Aorta (tissue), 5 donors: ENCODE results near the gene PTPN23. TPM values are rescaled to one million over a fixed set of nuclear protein-coding genes. Genes with fewer than 3 reads are reported as not detected.
"Not testable (repeated sequence)": the region's sequence is repeated elsewhere in the genome, so short reads cannot be mapped to it uniquely, and the experiment has no call there.

Experiments
- ATAC-seq: fragments of 200-7000 bp; cut with Tn5 transposase; one replicate; pipeline ENCODE4 v1.9.1; 2022; ENCODE audit warnings: moderate library complexity; ENCODE audit not compliant: low FRiP score
- DNase-seq, 2 donors: peaks; one replicate each; pipeline ENCODE4 v3.0.0-alpha.2; 2020
- H3K27ac ChIP-seq, 2 donors: one replicate each; pipeline ENCODE4 v1.5.1; 2013; ENCODE audit warnings: low read length in 2 of 2, mild to moderate bottlenecking in 2 of 2, moderate library complexity in 2 of 2, control low read depth in 1 of 2, inconsistent platforms in 1 of 2, low read depth in 1 of 2
- H3K27me3 ChIP-seq, 2 donors: one replicate each; pipeline ENCODE4 v1.6.1; 2013; ENCODE audit warnings: control low read depth in 1 of 2, low read length in 1 of 2, mild to moderate bottlenecking in 1 of 2, moderate library complexity in 1 of 2; ENCODE audit not compliant: insufficient read depth in 2 of 2, control insufficient read depth in 1 of 2
- H3K36me3 ChIP-seq, 2 donors: one replicate each; pipeline ENCODE4 v1.6.1; 2013; ENCODE audit warnings: control low read depth in 1 of 2, low read length in 1 of 2, mild to moderate bottlenecking in 1 of 2; ENCODE audit not compliant: insufficient read depth in 2 of 2, control insufficient read depth in 1 of 2
- H3K4me1 ChIP-seq, 2 donors: one replicate each; pipeline ENCODE4 v1.6.1; 2013; ENCODE audit warnings: low read length in 2 of 2, control low read depth in 1 of 2, mild to moderate bottlenecking in 1 of 2, moderate library complexity in 1 of 2; ENCODE audit not compliant: insufficient read depth in 2 of 2, control insufficient read depth in 1 of 2
- H3K4me3 ChIP-seq, 2 donors: one replicate each; pipeline ENCODE4 v1.5.1; 2013; ENCODE audit warnings: low read length in 2 of 2, control low read depth in 1 of 2, mild to moderate bottlenecking in 1 of 2
- H3K9me3 ChIP-seq: one replicate; pipeline ENCODE4 v1.6.1; 2013; ENCODE audit warnings: mild to moderate bottlenecking, low read length; ENCODE audit not compliant: control insufficient read depth
- WGBS, 2 donors: extraction: QIAGEN DNeasy Blood & Tissue Kit; methylation state at CpG; one replicate each; pipeline ENCODE4 v1.1.7; 2013; 5-methylcytosine and 5-hydroxymethylcytosine counted together
- intact Hi-C, 2 donors: fragments of 100-400 bp; cut with DNase I; formaldehyde crosslinking; loops; one replicate each; pipeline versions ENCODE4 v1.14.2 to v1.15.0; 2022
- polyA plus RNA-seq, 2 donors: library from polyadenylated mRNA; stranded (reverse); fragments of 200-250 nt; gene quantifications; one replicate each; pipeline ENCODE4 v1.2.3, GENCODE V29; 2013
- total RNA-seq, 2 donors: library from RNA; stranded (reverse); fragmentation: NEBNext Ultra II Directional; extraction: Animal tissue kit (Norgen Biotek cat#: 25700); gene quantifications; one replicate each; pipeline ENCODE4 v1.2.1, GENCODE V29; 2021
- donor health status: healthy with polysubstance abuse.
- donor health status: Bipolar disorder and iron deficiency.
- donor health status: DM: no; HTN: no; CAD: no.
- donor health status: DM: no; HTN: no; CAD: no.
- donor health status: DM: yes; HTN: yes; CAD: no.

Gene PTPN23
- total and polyA plus RNA-seq, 4 donors = 7.1 to 44.0 (median 28.3) TPM

DNA sequence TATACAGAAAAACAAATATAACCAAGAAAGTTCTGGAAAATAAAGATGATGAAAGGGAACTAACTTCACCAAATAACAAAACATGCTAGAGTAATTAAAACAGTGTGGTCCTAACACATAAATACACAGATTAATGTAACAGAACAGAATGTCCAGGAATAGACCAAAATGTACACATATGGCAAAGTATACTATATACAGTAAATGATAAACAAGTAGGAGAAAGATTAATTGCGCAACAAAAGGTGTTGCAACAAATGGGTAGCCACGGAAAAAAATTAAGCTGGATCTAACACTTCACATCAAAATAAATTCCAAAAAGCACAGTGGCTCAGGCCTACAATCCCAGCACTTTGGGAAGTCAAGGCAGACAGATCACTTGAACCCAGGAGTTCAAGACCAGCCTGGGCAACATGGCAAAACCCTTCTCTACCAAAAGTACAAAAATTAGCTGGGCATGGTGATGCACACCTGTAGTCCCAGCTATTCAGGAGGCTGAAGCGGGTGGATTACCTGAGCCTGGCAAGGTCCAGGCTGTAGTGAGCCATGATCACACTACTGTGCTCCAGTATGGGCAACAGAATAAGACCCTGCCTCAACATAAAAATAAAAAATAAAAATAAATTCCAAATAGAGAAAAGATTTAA is 75.1 kb downstream of the PTPN23 start:
- Histone ChIP-seq H3K36me3 (no peaks in the 10 kb centered on the region), H3K27me3 (no peaks in the 10 kb centered on the region), H3K9me3 (no peaks in the 10 kb centered on the region), H3K27ac (no peak overlapping the region), H3K4me1 (no peaks in the 10 kb centered on the region), H3K4me3 (no peak overlapping the region)
- DNase-seq (no peak), ATAC-seq (no peak)
- intact Hi-C loops = no loop called here
- 87 to 92% methylated on average over 3 of the region's 3 CpGs for WGBS, 2 donors

DNA sequence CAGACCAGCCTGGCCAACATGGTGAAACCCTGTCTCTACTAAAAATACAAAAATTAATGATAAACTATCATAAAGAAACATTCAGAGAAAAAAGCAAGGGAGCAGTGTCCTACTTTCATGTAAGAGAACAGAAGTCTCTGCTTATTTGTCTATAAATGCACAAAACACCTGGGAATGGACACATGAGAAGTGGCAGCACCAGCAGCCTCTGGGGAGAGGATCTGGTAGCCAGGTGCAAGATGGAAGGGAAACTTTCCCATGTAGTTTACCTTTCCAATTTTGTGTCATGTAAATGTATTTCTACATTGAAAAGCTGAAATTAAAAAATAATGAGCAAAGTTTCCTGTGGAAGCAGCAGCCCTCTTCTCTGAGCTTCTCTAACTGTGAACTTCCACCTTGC is 76.2 kb downstream of the PTPN23 start:
- no peak for ATAC-seq
- Histone ChIP-seq H3K4me3 (no peak overlapping the region), H3K4me1 (no peaks in the 10 kb centered on the region), H3K9me3 (no peaks in the 10 kb centered on the region), H3K36me3 (no peaks in the 10 kb centered on the region), H3K27ac (no peak overlapping the region), H3K27me3 (no peaks in the 10 kb centered on the region)
- DNase-seq = no peak
- intact Hi-C loops = no loop called here

DNA sequence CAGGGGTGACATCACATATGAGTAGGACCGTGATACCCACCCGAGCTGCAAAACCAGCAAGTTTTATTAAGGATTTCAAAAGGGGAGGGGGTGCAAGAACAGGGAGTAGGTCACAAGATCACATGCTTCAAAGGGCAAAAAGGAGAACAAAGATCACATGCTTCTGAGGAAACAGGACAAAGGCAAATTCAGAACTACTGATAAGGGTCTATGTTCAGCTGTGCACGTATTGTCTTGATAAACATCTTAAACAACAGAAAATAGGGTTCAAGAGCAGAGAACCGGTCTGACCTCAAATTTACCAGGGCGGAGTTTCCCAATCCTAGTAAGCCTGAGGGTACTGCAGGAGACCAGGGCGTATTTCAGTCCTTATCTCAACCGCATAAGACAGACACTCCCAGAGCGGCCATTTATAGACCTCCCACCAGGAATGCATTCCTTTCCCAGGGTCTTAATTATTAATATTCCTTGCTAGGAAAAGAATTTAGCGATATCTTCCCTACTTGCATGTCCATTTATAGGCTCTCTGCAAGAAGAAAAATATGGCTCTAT is 78.8 kb downstream of the PTPN23 start:
- ATAC-seq, H3K27me3 ChIP-seq, H3K9me3 ChIP-seq, H3K36me3 ChIP-seq, intact Hi-C loops, H3K4me1 ChIP-seq, H3K27ac ChIP-seq, DNase-seq, H3K4me3 ChIP-seq: not testable (repeated sequence)
- 78 to 83% methylated on average over 9 of the region's 9 CpGs for WGBS, 2 donors

Other genes with a start within 250 kb of the PTPN23 start
- gene SETD2, start 216.9 kb upstream of the PTPN23 start, total RNA-seq = 10 to 100 TPM; 51.8 to 62.5 TPM
- 10 to 100 TPM; 12.9 to 15.1 TPM for gene SETD2, start 216.9 kb upstream of the PTPN23 start, polyA plus RNA-seq
- 1 to 10 TPM; 6.5 to 6.7 TPM for gene KIF9, start 98.2 kb upstream of the PTPN23 start, total RNA-seq
- 10 to 100 TPM; 13.5 to 14.4 TPM for gene KIF9, start 98.2 kb upstream of the PTPN23 start, polyA plus RNA-seq
- gene KLHL18, start 98.1 kb upstream of the PTPN23 start, total RNA-seq = 10 to 100 TPM; 22.9 to 26.7 TPM
- gene KLHL18, start 98.1 kb upstream of the PTPN23 start, polyA plus RNA-seq = 10 to 100 TPM in 1 of 2 donors, 1 to 10 TPM in 1; 9.0 to 20.3 TPM
- 10 to 100 TPM; 57.4 to 66.1 TPM for gene SCAP, start 94.9 kb downstream of the PTPN23 start, total RNA-seq
- gene SCAP, start 94.9 kb downstream of the PTPN23 start, polyA plus RNA-seq = 10 to 100 TPM; 13.9 to 53.0 TPM
- 10 to 100 TPM; 19.7 to 21.9 TPM for gene ELP6, start 132.7 kb downstream of the PTPN23 start, total RNA-seq
- gene ELP6, start 132.7 kb downstream of the PTPN23 start, polyA plus RNA-seq = 10 to 100 TPM; 27.1 to 29.3 TPM
- 1 to 10 TPM in 1 of 2 donors, under 1 TPM in 1; 0.81 to 7.0 TPM for gene CSPG5, start 197.8 kb downstream of the PTPN23 start, total RNA-seq
- under 1 TPM; 0.33 to 0.50 TPM for gene CSPG5, start 197.8 kb downstream of the PTPN23 start, polyA plus RNA-seq